A549 (cell line): ENCODE measurements around the gene SUPT3H.

Source experiments
- CTCF ChIP-seq: fragments of >200 bp; sonication (Bioruptor Twin); formaldehyde crosslinking; IDR thresholded peaks from 3 replicates; pipeline ENCODE4 v1.5.1; 2016
- JUN ChIP-seq, 2 experiments: fragments of >200 bp; sonication (Bioruptor Twin); formaldehyde crosslinking; IDR thresholded peaks; 2 replicates in 1 of 2; 3 replicates in 1 of 2; pipeline ENCODE4 v1.6.1; 2016 to 2017
- MAX ChIP-seq: IDR thresholded peaks from 2 replicates; pipeline ENCODE4 v1.6.1; 2012
- POLR2A ChIP-seq: IDR thresholded peaks from 2 replicates; pipeline ENCODE4 v1.6.1; 2012; ENCODE audit warnings: mild to moderate bottlenecking, low read length
- RAD21 ChIP-seq, 2 experiments: fragments of >200 bp in 1 of 2; sonication (Bioruptor Twin) in 1 of 2; formaldehyde crosslinking in 1 of 2; IDR thresholded peaks in 1 of 2; conservative IDR thresholded peaks in 1 of 2; 2 replicates in 1 of 2; 3 replicates in 1 of 2; pipeline ENCODE4 v1.6.1; 2012 to 2018; ENCODE audit warnings: inconsistent platforms in 1 of 2
- RNF2 ChIP-seq: fragments of 200-600 bp; sonication (generic); IDR thresholded peaks from 2 replicates; pipeline ENCODE4 v1.6.1; 2016; ENCODE audit warnings: low read depth, mild to moderate bottlenecking, antibody characterized with exemption, moderate library complexity, borderline replicate concordance

- TF ChIP-seq RNF2, result no peak
- no peak for TF ChIP-seq MAX
- no peak for TF ChIP-seq CTCF
- no peak for TF ChIP-seq POLR2A
- no peak for TF ChIP-seq JUN (IDR thresholded peaks at IDR 0.05)
- no peak for TF ChIP-seq RAD21 (conservative IDR thresholded peaks at IDR 0.05 in 1 of 2, IDR thresholded peaks at IDR 0.05 in 1 of 2)
These were observed 176.2 kb downstream of the SUPT3H start for GRCh38 chr6:45201484-45201883.
